HFF-Myc (cell line): ENCODE measurements around the gene VIM.
A peak's percentile ranks its signal among the peaks of the same experiment; 100 is the strongest.

Experiments
- DNase-seq: peaks from one replicate; pipeline ENCODE4 v3.0.0-alpha.2; 2011; ENCODE audit warnings: low read depth; ENCODE audit errors: extremely low read depth
- H3K4me3 ChIP-seq: replicated peaks from 2 replicates; pipeline ENCODE4 v1.5.1; 2011; ENCODE audit warnings: low read depth, mild to moderate bottlenecking, control low read depth, low read length
- TF ChIP-seq, protein P1 (sequence below): IDR thresholded peaks from 2 replicates; pipeline ENCODE4 v1.5.1; 2012; ENCODE audit warnings: mild to moderate bottlenecking, low read depth, low read length, control low read depth; ENCODE audit errors: missing control alignments

VIM gene

DNA sequence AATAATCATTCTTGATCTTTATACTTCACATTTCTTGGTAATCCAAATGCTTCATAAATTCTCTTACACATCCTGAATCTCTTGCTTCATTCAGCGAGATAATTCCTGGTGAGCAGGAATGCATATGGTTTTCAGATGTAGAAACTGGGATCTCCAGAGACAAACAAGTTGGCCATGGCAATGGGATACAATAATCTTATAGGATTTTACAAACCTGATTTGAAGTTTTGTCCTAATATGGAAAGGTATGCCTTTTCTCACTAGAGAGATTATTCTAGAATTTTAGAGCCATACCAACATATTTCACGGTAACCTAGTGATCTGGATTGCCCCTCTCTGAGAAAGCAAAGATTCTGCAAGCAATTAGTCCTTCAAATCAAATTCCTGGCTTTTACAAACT lies 13.5 kb upstream of the VIM start:
- peak overlapping the region; percentile 50 for H3K4me3 ChIP-seq
- DNase-seq: no peak
- TF ChIP-seq, protein P1, sequence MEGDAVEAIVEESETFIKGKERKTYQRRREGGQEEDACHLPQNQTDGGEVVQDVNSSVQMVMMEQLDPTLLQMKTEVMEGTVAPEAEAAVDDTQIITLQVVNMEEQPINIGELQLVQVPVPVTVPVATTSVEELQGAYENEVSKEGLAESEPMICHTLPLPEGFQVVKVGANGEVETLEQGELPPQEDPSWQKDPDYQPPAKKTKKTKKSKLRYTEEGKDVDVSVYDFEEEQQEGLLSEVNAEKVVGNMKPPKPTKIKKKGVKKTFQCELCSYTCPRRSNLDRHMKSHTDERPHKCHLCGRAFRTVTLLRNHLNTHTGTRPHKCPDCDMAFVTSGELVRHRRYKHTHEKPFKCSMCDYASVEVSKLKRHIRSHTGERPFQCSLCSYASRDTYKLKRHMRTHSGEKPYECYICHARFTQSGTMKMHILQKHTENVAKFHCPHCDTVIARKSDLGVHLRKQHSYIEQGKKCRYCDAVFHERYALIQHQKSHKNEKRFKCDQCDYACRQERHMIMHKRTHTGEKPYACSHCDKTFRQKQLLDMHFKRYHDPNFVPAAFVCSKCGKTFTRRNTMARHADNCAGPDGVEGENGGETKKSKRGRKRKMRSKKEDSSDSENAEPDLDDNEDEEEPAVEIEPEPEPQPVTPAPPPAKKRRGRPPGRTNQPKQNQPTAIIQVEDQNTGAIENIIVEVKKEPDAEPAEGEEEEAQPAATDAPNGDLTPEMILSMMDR: no peak

DNA sequence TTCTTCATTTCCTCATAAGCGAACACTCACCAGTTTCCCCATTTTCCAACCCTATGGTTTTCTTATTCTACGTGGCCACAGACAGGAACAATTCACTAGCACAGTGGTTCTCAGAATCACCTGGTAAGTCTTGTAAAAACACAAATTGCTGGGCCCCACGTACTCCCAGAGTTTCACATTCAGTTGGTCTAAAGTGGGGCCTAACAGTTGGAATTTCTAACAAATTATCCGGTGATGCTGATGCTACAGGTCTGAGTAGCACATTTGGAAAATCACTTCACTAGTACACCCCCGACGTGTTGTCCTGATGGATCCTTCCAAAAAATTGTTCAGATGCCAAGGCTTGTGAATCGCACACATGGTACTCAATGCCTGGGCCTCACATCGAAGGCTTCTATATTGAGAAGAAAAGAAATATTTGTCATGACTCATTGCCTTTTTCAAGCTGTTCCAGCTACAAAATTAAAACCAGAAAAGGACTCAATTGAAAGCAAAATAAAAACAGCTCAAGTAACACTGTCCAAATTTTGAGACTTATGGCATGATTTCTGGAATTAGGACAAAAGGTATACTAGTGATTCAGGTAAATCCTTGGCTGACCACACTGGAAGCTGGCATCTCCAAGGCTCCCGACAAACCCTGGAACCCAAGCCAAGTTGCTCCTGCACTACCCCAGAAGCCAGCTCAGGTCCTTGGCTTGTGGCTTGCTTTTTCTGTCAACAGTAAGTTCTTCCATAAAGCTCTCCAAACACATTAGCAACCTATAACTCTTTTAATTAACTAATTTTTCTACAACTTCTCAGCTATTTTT lies 12.9 kb upstream of the VIM start:
- DNase-seq: peak; percentile 100
- H3K4me3 ChIP-seq: peak overlapping the region; percentile 50

DNA sequence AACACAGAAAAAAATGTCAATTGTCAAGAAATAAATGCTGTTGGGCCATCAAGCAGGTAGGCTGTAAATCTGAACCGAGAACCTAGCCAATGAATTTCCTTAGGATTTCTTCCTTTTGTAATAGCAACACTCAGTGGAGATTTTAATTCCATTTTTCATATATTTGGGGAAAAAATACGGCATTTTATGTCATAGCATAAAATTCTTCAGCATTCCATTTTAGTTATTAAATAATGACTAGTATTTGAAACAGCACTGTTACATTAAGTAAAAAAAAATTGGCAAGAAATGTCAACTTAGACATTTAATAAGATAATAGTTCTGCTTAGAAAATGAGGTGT lies 12.3 kb upstream of the VIM start:
- H3K4me3 ChIP-seq: peak overlapping the region; percentile 50
- TF ChIP-seq, protein P1: no peak
- DNase-seq: no peak

More for the DNA sequence above, 12.9 kb upstream of the VIM start:
- TF ChIP-seq, protein P1: no peak

DNA sequence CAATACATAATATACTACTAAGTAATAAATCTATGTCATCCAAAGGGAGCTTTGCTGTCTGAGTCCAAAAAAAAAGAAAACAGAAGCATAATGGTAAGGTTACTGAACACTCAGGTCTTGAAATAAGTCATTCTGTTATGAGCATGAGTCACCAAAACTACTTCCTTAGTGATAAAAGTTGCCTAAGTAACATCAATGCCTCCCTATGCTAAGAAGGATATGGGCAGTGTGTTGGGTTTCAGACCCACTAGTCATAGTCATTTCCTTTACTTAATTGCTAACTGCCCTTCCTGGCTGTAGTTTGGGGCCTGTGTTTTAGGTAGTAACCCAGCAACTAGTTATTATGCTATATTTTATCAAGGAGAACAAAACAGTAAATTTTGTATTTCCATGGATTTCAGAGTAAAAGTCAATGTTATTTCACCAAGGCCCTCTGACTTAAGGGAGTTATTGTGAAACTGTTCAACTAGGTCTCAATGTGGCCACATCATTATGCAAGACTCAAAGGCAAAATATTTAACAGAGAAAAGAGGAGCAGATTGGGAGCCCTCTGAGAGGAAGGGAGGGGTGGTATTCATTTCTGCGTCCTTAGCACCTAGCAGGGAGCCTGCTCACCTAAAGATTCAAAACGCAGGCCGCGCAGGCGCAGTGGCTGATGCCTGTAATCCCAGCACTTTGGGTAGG lies 11.7 kb upstream of the VIM start:
- H3K4me3 ChIP-seq: peak overlapping the region; percentile 50; the same call in 1 of the 2 replicates
- DNase-seq: peak; percentile 99
- TF ChIP-seq, protein P1: no peak

DNA sequence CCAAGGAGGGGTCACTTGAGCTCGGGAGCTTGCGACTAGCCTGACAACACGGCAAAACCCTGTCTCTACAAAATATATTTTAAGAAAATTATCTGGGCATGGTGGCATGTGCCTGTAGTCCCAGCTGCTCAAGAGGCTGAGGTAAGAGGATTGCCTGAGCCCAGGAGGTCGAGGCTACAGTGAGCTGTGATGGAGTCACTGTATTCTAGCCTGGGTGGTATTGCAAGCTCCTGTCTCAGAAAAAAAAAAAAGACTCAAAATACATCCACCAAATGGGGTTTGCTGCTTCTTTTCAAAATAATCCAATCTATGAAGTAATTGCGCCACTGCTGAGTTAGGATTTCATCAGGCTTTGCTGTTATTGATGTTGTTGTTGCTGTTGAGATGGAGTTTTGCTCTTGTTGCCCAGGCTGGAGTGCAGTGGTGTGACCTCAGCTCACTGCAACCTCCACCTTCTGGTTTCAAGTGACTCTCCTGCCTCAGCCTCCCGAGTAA lies 11.1 kb upstream of the VIM start:
- TF ChIP-seq, protein P1: no peak
- DNase-seq: no peak
- H3K4me3 ChIP-seq: no peak overlapping the region

DNA sequence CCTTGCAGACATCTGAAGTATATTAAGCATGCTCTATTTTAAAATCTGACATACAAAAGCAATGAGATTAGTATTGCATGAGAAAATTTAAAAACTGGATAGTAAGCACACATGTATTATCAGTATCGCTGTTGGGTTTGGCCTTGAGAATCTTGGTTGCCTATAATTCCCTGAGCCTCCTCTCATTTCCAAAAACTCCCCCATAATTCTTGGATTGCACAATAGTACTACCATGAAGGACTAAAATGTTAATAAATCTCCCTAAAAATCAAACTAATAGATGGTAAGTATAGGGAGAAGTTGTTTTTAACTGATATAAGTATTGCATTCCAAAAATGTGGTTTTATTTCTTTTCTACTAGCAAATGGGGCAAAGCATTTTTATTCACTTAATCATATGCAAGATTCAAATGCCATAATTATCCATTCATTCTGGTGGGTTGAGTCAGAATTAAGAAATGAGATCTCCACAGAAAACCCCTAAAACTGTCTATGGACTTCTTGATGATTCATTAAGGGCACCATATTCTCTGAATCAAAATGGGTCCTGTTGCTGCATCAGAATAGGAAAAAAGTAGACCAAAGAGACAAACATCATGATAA lies 10.3 kb upstream of the VIM start:
- DNase-seq: no peak
- TF ChIP-seq, protein P1: no peak
- no peak overlapping the region for H3K4me3 ChIP-seq
